Measurements from ENCODE around the gene MEIS3. TPM values are rescaled to one million over a fixed set of nuclear protein-coding genes. Genes with fewer than 3 reads are reported as not detected.

The MEIS3 gene
- total RNA-seq, 3 donors from 2014 or later (not counting 1 experiment from before 2014, with no cell fraction given): not detected

DNA sequence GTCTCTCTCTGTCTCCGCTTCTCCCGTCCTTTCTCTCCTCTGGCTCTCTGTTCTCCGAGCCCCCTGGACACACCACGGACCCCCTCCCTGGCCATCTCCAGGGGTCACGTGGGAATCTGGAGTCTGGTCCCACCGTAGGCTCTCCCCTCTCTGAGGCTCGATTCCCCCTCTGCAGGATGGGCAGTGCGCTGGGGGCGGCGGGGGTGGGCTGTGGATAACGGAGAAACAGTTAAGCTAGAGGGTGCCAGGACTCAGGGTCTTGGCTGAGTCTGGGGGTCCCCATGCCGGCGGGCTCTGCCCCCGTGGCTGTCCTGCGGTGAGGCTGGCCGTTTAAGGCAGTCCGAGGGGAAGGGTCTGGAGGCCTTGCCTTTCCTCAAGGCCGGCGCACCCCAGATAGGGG lies 462 bp upstream of the MEIS3 start:
- whole genome bisulfite sequencing (ENCODE audit: insufficient coverage): 7% methylated on average over 17 of the region's 19 CpGs
- H3K27ac Mint-ChIP-seq: no peak overlapping the region
- intact Hi-C loops (cut with micrococcal nuclease): no loop called here
- peaks cover 70 to 77% of the 10 kb centered on the region in 2 donors for H3K27me3 Mint-ChIP-seq (ENCODE audit: low read depth in 2 of 2)
- Histone ChIP-seq H3K36me3 (ENCODE audit: control insufficient read depth, insufficient read depth, low read length) (no peaks in the 10 kb centered on the region), H3K4me3 (ENCODE audit: low read length) (no peak overlapping the region), H3K27ac (ENCODE audit: low read length) (no peak overlapping the region), H3K27me3 (ENCODE audit: control insufficient read depth, insufficient read depth, low read length) (peaks cover 64% of the 10 kb centered on the region), H3K4me1 (ENCODE audit: control insufficient read depth, insufficient read depth, low read length) (peaks cover 11% of the 10 kb centered on the region), H3K9me3 (ENCODE audit: control insufficient read depth, insufficient read depth, low read length) (no peaks in the 10 kb centered on the region)
- H3K4me3 Mint-ChIP-seq: no peak overlapping the region
- H3K36me3 Mint-ChIP-seq: no peaks in the 10 kb centered on the region
- TF ChIP-seq, protein P1, sequence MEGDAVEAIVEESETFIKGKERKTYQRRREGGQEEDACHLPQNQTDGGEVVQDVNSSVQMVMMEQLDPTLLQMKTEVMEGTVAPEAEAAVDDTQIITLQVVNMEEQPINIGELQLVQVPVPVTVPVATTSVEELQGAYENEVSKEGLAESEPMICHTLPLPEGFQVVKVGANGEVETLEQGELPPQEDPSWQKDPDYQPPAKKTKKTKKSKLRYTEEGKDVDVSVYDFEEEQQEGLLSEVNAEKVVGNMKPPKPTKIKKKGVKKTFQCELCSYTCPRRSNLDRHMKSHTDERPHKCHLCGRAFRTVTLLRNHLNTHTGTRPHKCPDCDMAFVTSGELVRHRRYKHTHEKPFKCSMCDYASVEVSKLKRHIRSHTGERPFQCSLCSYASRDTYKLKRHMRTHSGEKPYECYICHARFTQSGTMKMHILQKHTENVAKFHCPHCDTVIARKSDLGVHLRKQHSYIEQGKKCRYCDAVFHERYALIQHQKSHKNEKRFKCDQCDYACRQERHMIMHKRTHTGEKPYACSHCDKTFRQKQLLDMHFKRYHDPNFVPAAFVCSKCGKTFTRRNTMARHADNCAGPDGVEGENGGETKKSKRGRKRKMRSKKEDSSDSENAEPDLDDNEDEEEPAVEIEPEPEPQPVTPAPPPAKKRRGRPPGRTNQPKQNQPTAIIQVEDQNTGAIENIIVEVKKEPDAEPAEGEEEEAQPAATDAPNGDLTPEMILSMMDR (IDR thresholded peaks at IDR 0.05): no peak
- ATAC-seq (no peak), DNase-seq (no peak)
- H3K9me3 Mint-ChIP-seq: peaks cover 0 to 3% of the 10 kb centered on the region in 2 donors
- H3K4me1 Mint-ChIP-seq: peaks cover 9 to 57% of the 10 kb centered on the region in 2 donors

DNA sequence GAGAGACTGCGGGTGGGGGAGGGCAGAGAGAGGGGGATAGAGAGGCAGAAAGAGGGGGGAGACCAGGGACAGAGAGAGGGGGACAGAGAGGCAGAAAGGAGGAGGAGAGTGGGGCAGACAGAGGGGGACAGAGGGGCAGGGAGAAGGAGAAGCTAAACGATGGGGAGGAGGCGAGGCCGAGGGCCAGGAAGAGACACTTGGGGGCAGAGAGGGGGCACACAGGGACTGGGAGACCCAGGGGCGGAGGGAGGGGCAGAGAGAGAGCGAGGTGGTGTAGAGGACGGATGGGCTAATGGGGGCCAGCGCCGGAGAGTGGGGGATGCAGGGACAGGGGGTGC lies 666 bp downstream of the MEIS3 start:
- peak in 1 of 3 donors; percentile 9 for ATAC-seq
- H3K4me3 Mint-ChIP-seq: peak overlapping the region; percentile 45
- 2% methylated on average over 9 of the region's 9 CpGs for WGBS (ENCODE audit: insufficient coverage)
- H3K4me1 Mint-ChIP-seq: peaks cover 9 to 57% of the 10 kb centered on the region in 2 donors
- Histone ChIP-seq H3K4me3 (ENCODE audit: low read length) (no peak overlapping the region), H3K4me1 (ENCODE audit: control insufficient read depth, insufficient read depth, low read length) (peaks cover 11% of the 10 kb centered on the region), H3K9me3 (ENCODE audit: control insufficient read depth, insufficient read depth, low read length) (no peaks in the 10 kb centered on the region), H3K27me3 (ENCODE audit: control insufficient read depth, insufficient read depth, low read length) (peaks cover 60% of the 10 kb centered on the region), H3K27ac (ENCODE audit: low read length) (no peak overlapping the region), H3K36me3 (ENCODE audit: control insufficient read depth, insufficient read depth, low read length) (no peaks in the 10 kb centered on the region)
- intact Hi-C loops (cut with micrococcal nuclease): no loop called here
- DNase-seq: peak in 1 of 2 donors; percentile 16
- peaks cover 0 to 3% of the 10 kb centered on the region in 2 donors for H3K9me3 Mint-ChIP-seq
- H3K27me3 Mint-ChIP-seq (ENCODE audit: low read depth in 2 of 2): peaks cover 71 to 78% of the 10 kb centered on the region in 2 donors
- no peak overlapping the region for H3K27ac Mint-ChIP-seq
- no peaks in the 10 kb centered on the region for H3K36me3 Mint-ChIP-seq
- TF ChIP-seq, protein P1 (IDR thresholded peaks at IDR 0.05): no peak

DNA sequence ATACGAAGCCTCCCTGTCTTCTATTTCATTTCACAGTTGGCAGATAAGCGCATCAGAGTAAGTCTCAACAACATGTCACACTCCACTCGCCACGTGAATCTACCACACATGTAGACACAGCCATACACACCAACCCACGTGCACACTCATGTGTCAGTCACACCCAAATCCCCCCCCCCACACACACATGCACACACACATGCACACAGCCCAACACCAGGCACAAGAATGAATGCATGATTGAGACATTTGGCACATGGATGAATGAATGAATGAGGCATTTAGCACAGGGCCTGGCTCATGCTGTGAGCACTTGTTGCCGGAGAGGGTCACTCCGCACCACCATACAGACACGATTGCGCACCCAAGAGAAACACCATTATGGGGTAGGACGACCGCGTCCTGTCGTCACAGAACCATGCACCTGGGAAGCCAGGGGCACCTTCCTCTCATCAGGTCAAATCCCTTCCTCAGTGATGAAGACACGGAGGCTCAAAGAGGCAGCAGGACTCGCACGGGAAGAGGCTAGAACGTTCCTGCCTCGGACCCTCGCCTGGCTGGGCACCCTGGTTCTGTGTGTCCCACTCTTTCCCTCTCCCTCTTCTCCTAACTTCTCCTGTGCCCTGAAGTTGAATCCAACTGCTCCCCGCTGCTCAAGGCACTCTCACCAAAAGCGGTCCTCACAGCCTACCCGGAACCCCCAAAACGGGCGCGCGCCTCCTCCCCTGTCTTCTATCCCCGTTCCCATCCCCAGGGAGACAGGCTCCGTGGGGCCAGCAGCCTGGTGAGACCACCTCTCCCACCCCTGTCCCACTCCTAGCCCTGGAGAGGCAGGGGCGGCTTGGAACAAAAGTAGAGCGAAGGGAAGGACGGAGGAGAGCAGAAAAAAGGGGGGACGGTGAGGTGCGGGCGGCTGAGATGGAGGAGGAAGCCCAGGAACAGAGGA lies 1.3 kb downstream of the MEIS3 start:
- Mint-ChIP-seq H3K36me3 (no peaks in the 10 kb centered on the region), H3K4me3 (peak overlapping the region; percentile 64), H3K27me3 (ENCODE audit: low read depth in 2 of 2) (peaks cover 65 to 77% of the 10 kb centered on the region in 2 donors), H3K9me3 (peaks cover 0 to 3% of the 10 kb centered on the region in 2 donors), H3K27ac (no peak overlapping the region), H3K4me1 (peaks cover 9 to 57% of the 10 kb centered on the region in 2 donors)
- Histone ChIP-seq H3K4me1 (ENCODE audit: control insufficient read depth, insufficient read depth, low read length) (peaks cover 11% of the 10 kb centered on the region), H3K36me3 (ENCODE audit: control insufficient read depth, insufficient read depth, low read length) (no peaks in the 10 kb centered on the region), H3K9me3 (ENCODE audit: control insufficient read depth, insufficient read depth, low read length) (no peaks in the 10 kb centered on the region), H3K27ac (ENCODE audit: low read length) (no peak overlapping the region), H3K4me3 (ENCODE audit: low read length) (no peak overlapping the region), H3K27me3 (ENCODE audit: control insufficient read depth, insufficient read depth, low read length) (peaks cover 55% of the 10 kb centered on the region)
- TF ChIP-seq, protein P1 (IDR thresholded peaks at IDR 0.05): no peak
- intact Hi-C loops (cut with micrococcal nuclease): no loop called here
- WGBS (ENCODE audit: insufficient coverage): 5% methylated on average over 34 of the region's 34 CpGs
- ATAC-seq: peak in 1 of 3 donors; percentile 27
- peak in 1 of 2 donors; percentile 43 for DNase-seq
